GM12891 (cell line): ENCODE results near the gene CAMTA1.

Source experiments
- POLR2A ChIP-seq: IDR thresholded peaks from 2 replicates; pipeline ENCODE4 v1.6.1; 2011; ENCODE audit warnings: low read depth, low read length, control low read depth
- POLR2AphosphoS5 ChIP-seq: IDR thresholded peaks from 2 replicates; pipeline ENCODE4 v1.6.1; 2011; ENCODE audit warnings: low read depth, low read length, control low read depth
- POU2F2 ChIP-seq: IDR thresholded peaks from 2 replicates; pipeline ENCODE4 v1.6.1; 2011; ENCODE audit warnings: low read depth, mild to moderate bottlenecking, control low read depth, low read length, moderate library complexity
- TAF1 ChIP-seq: IDR thresholded peaks from 2 replicates; pipeline ENCODE4 v1.6.1; 2011; ENCODE audit warnings: low read depth, low read length, control low read depth

- TF ChIP-seq POLR2A (no peak), TAF1 (no peak), POLR2AphosphoS5 (no peak), POU2F2 (no peak)
Measured at GRCh38 chr1:7671146-7671465, 885.9 kb downstream of the CAMTA1 start.
